Epithelial cell of esophagus (primary cell): Measurements from ENCODE around the gene KIF26B.
"Not testable (repeated sequence)": the region's sequence is repeated elsewhere in the genome, so short reads cannot be mapped to it uniquely, and the experiment has no call there.

ENCODE experiments used
- DNase-seq: peaks from one replicate; pipeline ENCODE4 v3.0.0; 2010; ENCODE audit warnings: low read depth
- H3K4me3 ChIP-seq: 2 replicates; pipeline ENCODE4 v1.5.1; 2011; ENCODE audit warnings: mild to moderate bottlenecking, low read length, control low read depth
- TF ChIP-seq, protein P1 (sequence below): IDR thresholded peaks from 2 replicates; pipeline ENCODE4 v1.5.1; 2011; ENCODE audit warnings: low read depth, mild to moderate bottlenecking, low read length, control low read depth, inconsistent platforms; ENCODE audit not compliant: insufficient read depth; ENCODE audit errors: missing control alignments

The KIF26B gene

GRCh38 chr1:245124241-245124640 lies 30.5 kb upstream of the KIF26B start:
- H3K4me3 ChIP-seq: no peak overlapping the region
- TF ChIP-seq, protein P1, sequence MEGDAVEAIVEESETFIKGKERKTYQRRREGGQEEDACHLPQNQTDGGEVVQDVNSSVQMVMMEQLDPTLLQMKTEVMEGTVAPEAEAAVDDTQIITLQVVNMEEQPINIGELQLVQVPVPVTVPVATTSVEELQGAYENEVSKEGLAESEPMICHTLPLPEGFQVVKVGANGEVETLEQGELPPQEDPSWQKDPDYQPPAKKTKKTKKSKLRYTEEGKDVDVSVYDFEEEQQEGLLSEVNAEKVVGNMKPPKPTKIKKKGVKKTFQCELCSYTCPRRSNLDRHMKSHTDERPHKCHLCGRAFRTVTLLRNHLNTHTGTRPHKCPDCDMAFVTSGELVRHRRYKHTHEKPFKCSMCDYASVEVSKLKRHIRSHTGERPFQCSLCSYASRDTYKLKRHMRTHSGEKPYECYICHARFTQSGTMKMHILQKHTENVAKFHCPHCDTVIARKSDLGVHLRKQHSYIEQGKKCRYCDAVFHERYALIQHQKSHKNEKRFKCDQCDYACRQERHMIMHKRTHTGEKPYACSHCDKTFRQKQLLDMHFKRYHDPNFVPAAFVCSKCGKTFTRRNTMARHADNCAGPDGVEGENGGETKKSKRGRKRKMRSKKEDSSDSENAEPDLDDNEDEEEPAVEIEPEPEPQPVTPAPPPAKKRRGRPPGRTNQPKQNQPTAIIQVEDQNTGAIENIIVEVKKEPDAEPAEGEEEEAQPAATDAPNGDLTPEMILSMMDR: no peak
- no peak for DNase-seq

DNA sequence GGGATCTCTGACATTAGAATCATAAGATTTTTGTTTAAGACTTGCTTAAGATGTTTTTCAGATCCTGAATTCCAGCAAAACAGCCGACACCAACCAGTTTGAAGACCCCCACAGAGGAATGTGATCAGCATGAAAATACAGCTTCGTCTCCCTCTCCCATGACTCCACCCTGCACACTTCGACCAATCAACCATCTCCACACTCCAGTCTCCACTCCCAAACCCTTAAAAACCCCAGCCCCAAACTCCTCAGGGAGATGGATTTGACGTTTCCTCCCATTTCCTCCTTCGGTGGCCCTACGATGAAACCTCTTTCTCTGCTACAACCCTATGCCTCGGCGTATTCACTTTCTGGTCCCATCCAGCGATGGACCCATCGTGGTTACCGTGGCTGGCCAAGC lies 30.1 kb upstream of the KIF26B start:
- DNase-seq: no peak
- no peak overlapping the region for H3K4me3 ChIP-seq
- TF ChIP-seq, protein P1: no peak

DNA sequence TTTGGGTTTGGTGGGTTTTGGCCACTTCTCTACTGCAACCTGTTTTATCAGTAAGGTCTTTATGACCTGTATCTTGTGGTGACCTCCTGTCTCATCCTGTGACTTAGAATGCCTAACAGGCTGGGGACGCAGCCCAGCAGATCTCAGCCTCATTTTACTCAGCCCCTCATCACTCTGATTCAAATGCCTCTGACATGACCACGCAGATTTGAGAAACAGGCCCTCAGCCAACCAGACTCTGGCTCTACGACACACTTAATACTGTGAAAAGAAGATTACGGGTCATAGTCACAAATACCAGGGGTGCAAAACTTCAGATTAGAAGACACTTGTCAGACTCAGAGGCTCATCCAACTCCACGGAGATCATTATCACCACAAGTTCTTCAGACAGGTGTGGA lies 28.3 kb upstream of the KIF26B start:
- DNase-seq: no peak
- TF ChIP-seq, protein P1: no peak
- no peak overlapping the region for H3K4me3 ChIP-seq

DNA sequence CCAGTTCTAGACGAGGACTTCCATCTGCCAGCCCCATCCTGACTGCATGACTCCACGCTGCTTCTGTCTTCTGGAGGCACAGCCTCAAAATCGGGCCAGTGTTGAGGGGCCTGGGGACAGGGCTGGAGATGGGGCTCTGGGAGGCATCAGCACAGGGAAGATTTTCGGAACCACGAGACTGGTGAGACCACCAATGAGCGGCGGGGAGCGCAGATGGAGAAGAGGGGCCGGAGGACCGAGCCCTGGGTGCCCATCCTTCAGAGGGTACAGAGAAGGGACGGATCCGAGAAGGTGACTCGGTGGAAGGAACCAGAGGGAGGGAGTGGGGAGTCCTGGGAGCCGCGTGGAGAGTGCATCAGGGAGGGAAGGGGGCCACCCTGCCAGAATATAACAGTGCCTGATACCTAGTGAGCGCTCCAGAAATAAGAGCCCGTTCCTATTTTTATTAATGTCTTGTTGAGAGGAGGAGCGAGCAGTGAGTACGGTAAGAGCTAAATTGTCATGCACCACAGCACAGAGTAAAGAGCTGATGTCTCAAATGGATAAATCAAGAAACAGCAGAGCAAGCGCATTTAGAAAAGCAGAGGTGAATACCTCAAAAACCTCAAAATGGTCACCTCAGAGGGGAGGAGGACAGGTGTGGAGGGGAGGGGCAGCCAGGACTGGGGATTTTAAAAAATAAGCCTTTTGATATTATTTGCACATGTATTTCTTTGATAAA lies 26.2 kb upstream of the KIF26B start:
- DNase-seq: no peak
- TF ChIP-seq, protein P1: no peak
- no peak overlapping the region for H3K4me3 ChIP-seq

GRCh38 chr1:245129319-245130240 lies 25.2 kb upstream of the KIF26B start:
- DNase-seq: no peak
- TF ChIP-seq, protein P1: no peak
- no peak overlapping the region for H3K4me3 ChIP-seq

DNA sequence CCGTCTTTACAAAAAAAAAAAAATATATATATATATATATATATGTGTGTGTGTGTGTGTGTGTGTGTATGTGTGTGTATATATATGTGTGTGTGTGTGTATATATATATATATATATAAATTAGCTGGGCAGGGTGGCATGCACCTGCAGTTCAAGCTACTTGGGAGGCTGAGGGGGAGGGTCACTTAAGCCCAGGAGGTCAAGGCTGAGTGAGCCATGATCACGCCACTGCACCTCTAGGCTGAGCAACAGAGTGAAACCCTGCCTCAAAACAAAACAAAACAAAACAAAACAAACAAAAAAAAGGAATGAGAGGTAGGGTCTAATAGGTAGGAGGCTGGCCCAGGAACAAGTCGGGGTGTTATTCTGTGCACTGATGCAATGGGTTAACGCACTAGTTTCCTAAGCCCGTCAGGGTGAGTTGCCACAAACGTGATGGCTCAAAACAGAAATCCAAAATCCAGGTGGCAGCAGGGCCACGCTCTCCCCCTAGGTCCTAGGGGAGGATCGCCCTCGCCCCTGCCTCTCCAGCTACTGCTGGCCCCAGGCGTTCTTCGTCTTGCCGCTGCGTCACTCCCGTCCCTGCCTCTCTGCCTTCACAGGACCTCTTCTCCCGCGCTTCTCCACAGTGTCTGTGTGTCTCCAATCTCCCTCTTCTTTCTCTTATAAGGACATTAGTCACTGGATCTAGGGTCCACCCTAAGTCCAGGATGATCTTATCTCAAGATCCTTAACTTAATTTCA lies 24.3 kb upstream of the KIF26B start:
- DNase-seq: not testable (repeated sequence)

GRCh38 chr1:245131026-245131393 lies 23.8 kb upstream of the KIF26B start:
- TF ChIP-seq, protein P1: no peak

More for the DNA sequence above, 24.3 kb upstream of the KIF26B start:
- H3K4me3 ChIP-seq: not testable (repeated sequence)

More at GRCh38 chr1:245131026-245131393, 23.8 kb upstream of the KIF26B start:
- no peak overlapping the region for H3K4me3 ChIP-seq
- DNase-seq: no peak
